GM19328 (cell line): ENCODE data around the gene VPS54.
A peak's percentile ranks its signal among the peaks of the same experiment; 100 is the strongest.
"Not testable (repeated sequence)": the region's sequence is repeated elsewhere in the genome, so short reads cannot be mapped to it uniquely, and the experiment has no call there.

Source experiments
- ATAC-seq: cut with Tn5 transposase; IDR thresholded peaks from one replicate; pipeline ENCODE4 v1.9.1; 2021; ENCODE audit warnings: mild to moderate bottlenecking, moderate library complexity; ENCODE audit not compliant: unreplicated experiment

VPS54 gene

GRCh38 chr2:63996582-63997198 lies 22.5 kb downstream of the VPS54 start:
- ATAC-seq = not testable (repeated sequence)

GRCh38 chr2:63994329-63995070 lies 24.7 kb downstream of the VPS54 start:
- not testable (repeated sequence) for ATAC-seq

- no peak for ATAC-seq
Measured at GRCh38 chr2:63993871-63994270, 25.4 kb downstream of the VPS54 start.

- not testable (repeated sequence) for ATAC-seq
Measured at GRCh38 chr2:63993130-63993584, 26.1 kb downstream of the VPS54 start.

GRCh38 chr2:63992061-63992685 lies 27.1 kb downstream of the VPS54 start:
- ATAC-seq = no peak

- ATAC-seq = not testable (repeated sequence)
Measured at GRCh38 chr2:63991173-63991999, 27.8 kb downstream of the VPS54 start.

- ATAC-seq = no peak
Measured at GRCh38 chr2:63990072-63990471, 29.2 kb downstream of the VPS54 start.

- ATAC-seq = not testable (repeated sequence)
Measured at GRCh38 chr2:63988842-63989436, 30.3 kb downstream of the VPS54 start.

- ATAC-seq = no peak
Measured at GRCh38 chr2:63984606-63985359, 34.4 kb downstream of the VPS54 start.

- ATAC-seq = no peak
Measured at GRCh38 chr2:63983986-63984605, 35.1 kb downstream of the VPS54 start.

GRCh38 chr2:63982335-63982734 lies 36.9 kb downstream of the VPS54 start:
- no peak for ATAC-seq

GRCh38 chr2:63981702-63982103 lies 37.5 kb downstream of the VPS54 start:
- ATAC-seq = no peak

GRCh38 chr2:63980794-63981193 lies 38.4 kb downstream of the VPS54 start:
- no peak for ATAC-seq

GRCh38 chr2:63977904-63978303 lies 41.3 kb downstream of the VPS54 start:
- ATAC-seq = peak; percentile 67

- no peak for ATAC-seq
Measured at GRCh38 chr2:63976125-63976510, 43.1 kb downstream of the VPS54 start.

GRCh38 chr2:63975437-63976124 lies 43.6 kb downstream of the VPS54 start:
- ATAC-seq = no peak

- ATAC-seq = not testable (repeated sequence)
Measured at GRCh38 chr2:63975036-63975435, 44.2 kb downstream of the VPS54 start.

GRCh38 chr2:63962186-63962585 lies 57.0 kb downstream of the VPS54 start:
- ATAC-seq = no peak

- no peak for ATAC-seq
Measured at GRCh38 chr2:63950414-63950813, 68.8 kb downstream of the VPS54 start.
